ENCODE data around the gene PDK2.

- TF ChIP-seq USF1 (IDR thresholded peaks at IDR 0.05; ENCODE audit: borderline replicate concordance, extremely low read length, insufficient read depth, low read depth, low read length) (no peak), EZH2 (IDR thresholded peaks at IDR 0.05; ENCODE audit: borderline replicate concordance, control insufficient read depth, low read depth, low read length) (no peak), HCFC1 (IDR thresholded peaks at IDR 0.05; ENCODE audit: low read length) (no peak), ZBTB40 (IDR thresholded peaks at IDR 0.05; ENCODE audit: borderline replicate concordance) (no peak), SREBF2 (IDR thresholded peaks at IDR 0.05; ENCODE audit: low read length) (no peak), RFX5 (IDR thresholded peaks at IDR 0.05; ENCODE audit: low read depth, low read length) (no peak), PAX5 (IDR thresholded peaks at IDR 0.05; ENCODE audit: borderline replicate concordance, low read depth, low read length) (no peak), CREB1 (IDR thresholded peaks at IDR 0.05; ENCODE audit: low read depth) (no peak), POLR2AphosphoS5 (IDR thresholded peaks at IDR 0.05; ENCODE audit: low read length) (no peak)
Measured at GRCh38 chr17:50111673-50112655, 16.8 kb downstream of the PDK2 start.
